WERI-Rb-1 (cell line): ENCODE results near the gene SRF.

Experiments used
- DNase-seq: peaks from one replicate; pipeline ENCODE4 v3.0.0-alpha.2; 2020
- H3K27ac ChIP-seq: fragments of 250-450 bp; sonication (Bioruptor Pico); 2 replicates; pipeline ENCODE4 v1.5.1; 2020; ENCODE audit warnings: mild to moderate bottlenecking, moderate library complexity
- H3K27me3 ChIP-seq: fragments of 250-450 bp; sonication (Bioruptor Pico); 2 replicates; pipeline ENCODE4 v1.5.1; 2021; ENCODE audit warnings: mild to moderate bottlenecking, low read depth, moderate library complexity; ENCODE audit not compliant: insufficient read depth, severe bottlenecking
- H3K36me3 ChIP-seq: fragments of 250-450 bp; sonication (Bioruptor Pico); 2 replicates; pipeline ENCODE4 v1.5.1; 2020; ENCODE audit warnings: mild to moderate bottlenecking, moderate library complexity
- H3K4me3 ChIP-seq: 2 replicates; pipeline ENCODE4 v1.5.1; 2011; ENCODE audit warnings: low read depth, mild to moderate bottlenecking, control low read depth, low read length
- H3K9me3 ChIP-seq: fragments of 250-450 bp; sonication (Bioruptor Pico); 2 replicates; pipeline ENCODE4 v1.5.1; 2021; ENCODE audit warnings: mild to moderate bottlenecking, moderate library complexity; ENCODE audit not compliant: severe bottlenecking
- TF ChIP-seq, protein P1 (sequence below): IDR thresholded peaks from 2 replicates; pipeline ENCODE4 v1.5.1; 2011; ENCODE audit warnings: low read depth, mild to moderate bottlenecking, control low read depth, inconsistent platforms, low read length

Gene SRF

GRCh38 chr6:43159599-43159998 is 11.5 kb upstream of the SRF start:
- TF ChIP-seq, protein P1, sequence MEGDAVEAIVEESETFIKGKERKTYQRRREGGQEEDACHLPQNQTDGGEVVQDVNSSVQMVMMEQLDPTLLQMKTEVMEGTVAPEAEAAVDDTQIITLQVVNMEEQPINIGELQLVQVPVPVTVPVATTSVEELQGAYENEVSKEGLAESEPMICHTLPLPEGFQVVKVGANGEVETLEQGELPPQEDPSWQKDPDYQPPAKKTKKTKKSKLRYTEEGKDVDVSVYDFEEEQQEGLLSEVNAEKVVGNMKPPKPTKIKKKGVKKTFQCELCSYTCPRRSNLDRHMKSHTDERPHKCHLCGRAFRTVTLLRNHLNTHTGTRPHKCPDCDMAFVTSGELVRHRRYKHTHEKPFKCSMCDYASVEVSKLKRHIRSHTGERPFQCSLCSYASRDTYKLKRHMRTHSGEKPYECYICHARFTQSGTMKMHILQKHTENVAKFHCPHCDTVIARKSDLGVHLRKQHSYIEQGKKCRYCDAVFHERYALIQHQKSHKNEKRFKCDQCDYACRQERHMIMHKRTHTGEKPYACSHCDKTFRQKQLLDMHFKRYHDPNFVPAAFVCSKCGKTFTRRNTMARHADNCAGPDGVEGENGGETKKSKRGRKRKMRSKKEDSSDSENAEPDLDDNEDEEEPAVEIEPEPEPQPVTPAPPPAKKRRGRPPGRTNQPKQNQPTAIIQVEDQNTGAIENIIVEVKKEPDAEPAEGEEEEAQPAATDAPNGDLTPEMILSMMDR, result no peak
- no peak overlapping the region for H3K27ac ChIP-seq
- no peaks in the 10 kb centered on the region for H3K27me3 ChIP-seq
- H3K9me3 ChIP-seq, result no peaks in the 10 kb centered on the region
- H3K36me3 ChIP-seq, result peaks cover 32% of the 10 kb centered on the region
- no peak for DNase-seq
- no peak overlapping the region for H3K4me3 ChIP-seq

GRCh38 chr6:43163899-43164298 is 7.2 kb upstream of the SRF start:
- Histone ChIP-seq H3K27me3 (no peaks in the 10 kb centered on the region), H3K4me3 (no peak overlapping the region), H3K36me3 (peaks cover 21% of the 10 kb centered on the region), H3K9me3 (no peaks in the 10 kb centered on the region), H3K27ac (no peak overlapping the region)
- TF ChIP-seq, protein P1, result no peak
- DNase-seq, result no peak

DNA sequence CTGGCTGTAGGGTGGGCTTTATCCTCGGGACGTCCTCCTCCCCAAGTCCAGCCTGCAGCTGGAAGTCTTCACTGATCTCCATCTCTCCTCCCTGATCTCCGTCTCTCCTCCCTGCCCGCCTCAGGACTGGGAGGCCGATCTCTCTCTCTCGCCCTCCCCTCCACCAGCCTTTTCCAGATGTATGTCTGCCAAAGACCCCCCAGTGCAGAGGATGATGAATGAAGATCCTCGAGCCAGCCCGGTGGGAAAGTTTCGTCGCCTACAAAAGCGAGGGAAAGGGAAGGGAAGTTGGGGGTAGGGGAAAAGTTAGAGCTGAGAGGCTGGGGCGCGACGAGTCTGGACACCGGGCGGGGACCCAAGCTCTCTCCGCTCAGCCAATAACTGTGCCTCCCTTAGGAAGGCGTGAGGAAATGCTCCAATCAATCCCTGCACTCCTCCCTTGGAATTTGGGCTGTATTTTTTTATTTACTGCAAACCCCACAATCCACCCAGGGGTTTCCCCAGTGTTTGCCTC is 595 bp upstream of the SRF start:
- TF ChIP-seq, protein P1, result no peak
- peak overlapping the region; percentile 55 for H3K4me3 ChIP-seq
- peak overlapping the region; percentile 51 for H3K27ac ChIP-seq
- no peaks in the 10 kb centered on the region for H3K27me3 ChIP-seq
- peaks cover 16% of the 10 kb centered on the region for H3K36me3 ChIP-seq
- DNase-seq, result no peak
- no peaks in the 10 kb centered on the region for H3K9me3 ChIP-seq

DNA sequence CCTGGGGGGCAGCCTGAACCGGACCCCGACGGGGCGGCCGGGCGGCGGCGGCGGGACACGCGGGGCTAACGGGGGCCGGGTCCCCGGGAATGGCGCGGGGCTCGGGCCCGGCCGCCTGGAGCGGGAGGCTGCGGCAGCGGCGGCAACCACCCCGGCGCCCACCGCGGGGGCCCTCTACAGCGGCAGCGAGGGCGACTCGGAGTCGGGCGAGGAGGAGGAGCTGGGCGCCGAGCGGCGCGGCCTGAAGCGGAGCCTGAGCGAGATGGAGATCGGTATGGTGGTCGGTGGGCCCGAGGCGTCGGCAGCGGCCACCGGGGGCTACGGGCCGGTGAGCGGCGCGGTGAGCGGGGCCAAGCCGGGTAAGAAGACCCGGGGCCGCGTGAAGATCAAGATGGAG is 636 bp downstream of the SRF start:
- Histone ChIP-seq H3K36me3 (peaks cover 29% of the 10 kb centered on the region), H3K27ac (peak overlapping the region; percentile 85), H3K4me3 (peak overlapping the region; percentile 51), H3K9me3 (no peaks in the 10 kb centered on the region), H3K27me3 (no peaks in the 10 kb centered on the region)
- no peak for DNase-seq
- TF ChIP-seq, protein P1, result no peak

GRCh38 chr6:43172104-43173007 is 1.3 kb downstream of the SRF start:
- Histone ChIP-seq H3K27ac (peak overlapping the region; percentile 85), H3K9me3 (no peaks in the 10 kb centered on the region), H3K4me3 (peak overlapping the region; percentile 51), H3K36me3 (peaks cover 35% of the 10 kb centered on the region), H3K27me3 (no peaks in the 10 kb centered on the region)
- DNase-seq, result peak; percentile 76
- TF ChIP-seq, protein P1, result no peak
